ENCODE measurements around the gene CCDC32. TPM values are rescaled to one million over a fixed set of nuclear protein-coding genes. Genes with fewer than 3 reads are reported as not detected.

The CCDC32 gene
- total and polyA plus RNA-seq, 7 donors = 9.3 to 54.9 (median 23.6) TPM

DNA sequence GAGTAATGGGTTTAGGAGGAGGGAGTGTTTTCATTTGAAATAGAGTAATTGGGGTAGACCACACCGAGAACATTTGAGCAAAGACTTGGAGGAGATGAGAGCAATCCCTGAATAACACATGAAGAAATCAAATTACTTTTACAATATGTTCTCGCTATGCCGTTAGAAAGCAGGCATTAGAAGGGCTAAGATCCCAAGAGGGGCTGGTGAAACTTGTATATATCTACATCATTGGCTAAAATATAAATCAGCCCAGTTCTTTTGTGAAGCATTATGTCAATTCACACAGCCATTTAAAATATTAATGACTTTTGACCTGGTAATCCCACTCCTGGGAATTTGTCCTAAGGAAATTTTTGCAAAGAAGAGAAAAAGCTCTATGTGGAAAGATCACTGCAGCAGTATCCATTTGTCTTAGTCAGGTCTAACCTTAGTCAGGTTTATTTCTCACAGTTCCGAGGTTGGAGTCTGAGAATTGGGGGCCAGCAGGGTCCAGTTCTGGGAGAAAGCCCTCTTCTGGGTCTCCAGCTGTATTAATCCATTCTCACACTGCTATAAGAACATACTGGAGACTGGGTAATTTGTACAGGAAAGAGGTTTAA, 31.0 kb downstream of the CCDC32 start:
- H3K4me1 ChIP-seq = peaks cover 10% of the 10 kb centered on the region
- no peaks in the 10 kb centered on the region for H3K27me3 ChIP-seq (ENCODE audit: insufficient read depth in 3 of 3, low read length in 2 of 3)
- TF ChIP-seq, protein P1, sequence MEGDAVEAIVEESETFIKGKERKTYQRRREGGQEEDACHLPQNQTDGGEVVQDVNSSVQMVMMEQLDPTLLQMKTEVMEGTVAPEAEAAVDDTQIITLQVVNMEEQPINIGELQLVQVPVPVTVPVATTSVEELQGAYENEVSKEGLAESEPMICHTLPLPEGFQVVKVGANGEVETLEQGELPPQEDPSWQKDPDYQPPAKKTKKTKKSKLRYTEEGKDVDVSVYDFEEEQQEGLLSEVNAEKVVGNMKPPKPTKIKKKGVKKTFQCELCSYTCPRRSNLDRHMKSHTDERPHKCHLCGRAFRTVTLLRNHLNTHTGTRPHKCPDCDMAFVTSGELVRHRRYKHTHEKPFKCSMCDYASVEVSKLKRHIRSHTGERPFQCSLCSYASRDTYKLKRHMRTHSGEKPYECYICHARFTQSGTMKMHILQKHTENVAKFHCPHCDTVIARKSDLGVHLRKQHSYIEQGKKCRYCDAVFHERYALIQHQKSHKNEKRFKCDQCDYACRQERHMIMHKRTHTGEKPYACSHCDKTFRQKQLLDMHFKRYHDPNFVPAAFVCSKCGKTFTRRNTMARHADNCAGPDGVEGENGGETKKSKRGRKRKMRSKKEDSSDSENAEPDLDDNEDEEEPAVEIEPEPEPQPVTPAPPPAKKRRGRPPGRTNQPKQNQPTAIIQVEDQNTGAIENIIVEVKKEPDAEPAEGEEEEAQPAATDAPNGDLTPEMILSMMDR (IDR thresholded peaks at IDR 0.05) = no peak
- ATAC-seq (no peak), DNase-seq (no peak)
- H3K9me3 ChIP-seq = no peaks in the 10 kb centered on the region
- no peak overlapping the region for H3K27ac ChIP-seq
- no peaks in the 10 kb centered on the region for H3K36me3 ChIP-seq (ENCODE audit: insufficient read depth in 1 of 2, low read depth in 1 of 2)
- 74 to 79% (median 78%) methylated on average over 4 of the region's 4 CpGs for WGBS, 3 donors
- intact Hi-C loops (cut with DNase I) = no loop called here
- H3K4me3 ChIP-seq = no peak overlapping the region

DNA sequence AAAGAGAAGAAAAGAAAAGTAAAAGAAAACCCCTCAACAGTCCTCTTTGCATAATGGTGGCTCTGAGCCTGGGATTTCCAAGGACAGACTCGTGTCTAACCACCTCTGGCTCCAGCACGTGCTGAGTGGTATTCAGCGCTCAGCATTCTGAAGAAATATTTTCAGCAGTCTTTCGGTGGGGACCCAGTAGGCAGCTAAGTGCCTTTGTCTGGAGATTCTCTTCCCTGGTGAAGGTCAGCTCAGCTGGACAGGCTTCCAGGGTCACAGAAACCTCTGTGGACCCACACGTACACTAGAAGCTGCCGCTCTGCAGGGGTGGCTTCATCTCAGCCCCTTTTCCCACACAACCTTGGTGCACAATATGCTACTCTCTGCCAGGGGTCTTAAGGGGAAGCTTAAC, 36.0 kb downstream of the CCDC32 start:
- DNase-seq (no peak), ATAC-seq (no peak)
- no peaks in the 10 kb centered on the region for H3K9me3 ChIP-seq
- no peaks in the 10 kb centered on the region for H3K27me3 ChIP-seq (ENCODE audit: insufficient read depth in 3 of 3, low read length in 2 of 3)
- H3K4me3 ChIP-seq = no peak overlapping the region
- TF ChIP-seq, protein P1 (IDR thresholded peaks at IDR 0.05) = no peak
- 81 to 90% (median 87%) methylated on average over 6 of the region's 6 CpGs for WGBS, 3 donors
- H3K4me1 ChIP-seq = no peaks in the 10 kb centered on the region
- H3K36me3 ChIP-seq (ENCODE audit: insufficient read depth in 1 of 2, low read depth in 1 of 2) = no peaks in the 10 kb centered on the region
- no peak overlapping the region for H3K27ac ChIP-seq
- intact Hi-C loops (cut with DNase I) = loop anchor here (10.0 kb wide), 2 partner anchors 66 to 166 kb away; partner anchors contain the start of genes KNL1 (in 1 of the 2) and RAD51 (in 1 of the 2)

DNA sequence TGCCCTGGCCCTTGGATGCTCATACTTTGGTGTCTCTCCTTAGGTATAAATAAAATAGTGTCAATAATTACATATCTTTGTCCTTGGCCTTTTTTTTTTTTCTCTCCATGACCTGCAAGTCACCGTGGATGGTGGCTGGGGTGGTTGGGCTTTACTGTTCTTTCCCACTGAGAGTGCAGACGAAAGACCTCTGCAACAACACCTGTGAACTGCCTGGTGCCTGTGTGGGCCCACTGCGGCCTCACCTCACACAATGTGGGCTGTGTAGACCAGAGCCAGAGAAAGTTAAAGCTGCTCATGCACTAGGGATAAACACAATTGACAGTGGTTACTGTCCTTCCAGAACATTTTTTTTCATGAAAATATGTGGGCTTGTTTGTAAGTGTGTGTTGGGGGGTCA, 39.0 kb downstream of the CCDC32 start:
- no peak for DNase-seq
- WGBS, 3 donors = 89 to 95% (median 91%) methylated on average over 3 of the region's 3 CpGs

DNA sequence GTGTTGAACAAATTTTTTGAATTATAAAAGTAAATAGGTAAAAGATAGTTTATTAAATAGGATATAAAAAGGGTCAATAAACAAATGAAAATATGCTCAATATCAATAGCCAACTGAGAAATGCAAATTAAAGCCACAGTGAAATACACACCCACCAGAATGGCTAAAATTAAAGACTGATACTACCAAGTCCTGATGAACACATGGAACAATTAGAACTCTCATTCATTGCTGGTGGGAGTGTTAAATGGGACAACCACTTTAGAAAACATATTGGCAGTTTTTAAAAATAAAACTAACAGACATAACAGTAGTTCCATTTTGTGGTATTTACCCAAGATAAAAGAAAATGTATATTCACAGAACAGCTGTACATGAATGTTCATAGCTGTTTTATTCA, 41.2 kb downstream of the CCDC32 start:
- intact Hi-C loops (cut with DNase I) = loop anchor here (5.0 to 10.0 kb wide), 3 partner anchors 39 to 171 kb away; partner anchors contain the start of genes KNL1 (in 1 of the 2) and RAD51 (in 1 of the 2)

More for the DNA sequence above, 39.0 kb downstream of the CCDC32 start:
- intact Hi-C loops (cut with DNase I) = loop anchor here (10.0 kb wide), 2 partner anchors 69 to 169 kb away; partner anchors contain the start of genes KNL1 (in 1 of the 2) and RAD51 (in 1 of the 2)
- H3K4me3 ChIP-seq = no peak overlapping the region
- no peaks in the 10 kb centered on the region for H3K27me3 ChIP-seq (ENCODE audit: insufficient read depth in 3 of 3, low read length in 2 of 3)
- H3K27ac ChIP-seq = no peak overlapping the region
- no peak for ATAC-seq
- no peaks in the 10 kb centered on the region for H3K36me3 ChIP-seq (ENCODE audit: insufficient read depth in 1 of 2, low read depth in 1 of 2)
- TF ChIP-seq, protein P1 (IDR thresholded peaks at IDR 0.05) = no peak
- H3K9me3 ChIP-seq = no peaks in the 10 kb centered on the region
- no peaks in the 10 kb centered on the region for H3K4me1 ChIP-seq

More for the DNA sequence above, 41.2 kb downstream of the CCDC32 start:
- no peaks in the 10 kb centered on the region for H3K9me3 ChIP-seq
- no peak for DNase-seq
- H3K4me3 ChIP-seq = no peak overlapping the region
- no peaks in the 10 kb centered on the region for H3K27me3 ChIP-seq (ENCODE audit: insufficient read depth in 3 of 3, low read length in 2 of 3)
- H3K36me3 ChIP-seq (ENCODE audit: insufficient read depth in 1 of 2, low read depth in 1 of 2) = no peaks in the 10 kb centered on the region
- no peak overlapping the region for H3K27ac ChIP-seq
- no peak for ATAC-seq
- no peaks in the 10 kb centered on the region for H3K4me1 ChIP-seq
- TF ChIP-seq, protein P1 (IDR thresholded peaks at IDR 0.05) = no peak
